Effector memory CD4-positive, alpha-beta T cell (primary cell): Measurements from ENCODE around the gene NGLY1.

Experiments used
- DNase-seq, 3 donors: peaks; one replicate each; pipeline ENCODE4 v3.0.0-alpha.2; 2020
- H3K27ac ChIP-seq: 2 replicates; pipeline ENCODE4 v1.7.0; 2013; ENCODE audit warnings: mild to moderate bottlenecking, low read length, moderate library complexity; ENCODE audit not compliant: insufficient read depth, poor library complexity, severe bottlenecking
- H3K27me3 ChIP-seq: replicated peaks from 2 replicates; pipeline ENCODE4 v1.7.0; 2013; ENCODE audit warnings: mild to moderate bottlenecking, low read length; ENCODE audit not compliant: insufficient read depth, control insufficient read depth, poor library complexity, severe bottlenecking
- H3K36me3 ChIP-seq: 2 replicates; pipeline ENCODE4 v1.7.0; 2013; ENCODE audit warnings: mild to moderate bottlenecking, low read length, moderate library complexity; ENCODE audit not compliant: control insufficient read depth, insufficient read depth
- H3K4me1 ChIP-seq: 2 replicates; pipeline ENCODE4 v1.7.0; 2013; ENCODE audit warnings: low read length, mild to moderate bottlenecking; ENCODE audit not compliant: control insufficient read depth, insufficient read depth, poor library complexity, severe bottlenecking
- H3K4me3 ChIP-seq: 2 replicates; pipeline ENCODE4 v1.7.0; 2013; ENCODE audit warnings: low read length, low read depth, mild to moderate bottlenecking; ENCODE audit not compliant: insufficient read depth, poor library complexity, severe bottlenecking
- H3K9me3 ChIP-seq: 2 replicates; pipeline ENCODE4 v1.7.0; 2013; ENCODE audit warnings: mild to moderate bottlenecking, low read length, moderate library complexity; ENCODE audit not compliant: control insufficient read depth

The NGLY1 gene

GRCh38 chr3:25674670-25675069 lies 108.6 kb downstream of the NGLY1 start:
- H3K4me1 ChIP-seq: no peaks in the 10 kb centered on the region
- H3K27me3 ChIP-seq: no peaks in the 10 kb centered on the region
- no peak overlapping the region for H3K27ac ChIP-seq
- no peak for DNase-seq
- no peaks in the 10 kb centered on the region for H3K36me3 ChIP-seq
- no peak overlapping the region for H3K4me3 ChIP-seq
- no peaks in the 10 kb centered on the region for H3K9me3 ChIP-seq

- no peaks in the 10 kb centered on the region for H3K4me1 ChIP-seq
- no peaks in the 10 kb centered on the region for H3K36me3 ChIP-seq
- H3K27ac ChIP-seq: no peak overlapping the region
- no peaks in the 10 kb centered on the region for H3K27me3 ChIP-seq
- H3K9me3 ChIP-seq: no peaks in the 10 kb centered on the region
- no peak overlapping the region for H3K4me3 ChIP-seq
- no peak for DNase-seq
Measured at GRCh38 chr3:25673738-25674298, 109.4 kb downstream of the NGLY1 start.
